HFFc6 (cell line): Measurements from ENCODE around the gene ZNF792. TPM values are rescaled to one million over a fixed set of nuclear protein-coding genes. Genes with fewer than 3 reads are reported as not detected.
"Not testable (repeated sequence)": the region's sequence is repeated elsewhere in the genome, so short reads cannot be mapped to it uniquely, and the experiment has no call there.

Experiments used
- DNase-seq: peaks from one replicate; pipeline ENCODE4 v3.0.0-alpha.2; 2018
- H3K27ac Mint-ChIP-seq: 2 replicates; pipeline ENCODE4 v1.8.0; 2020; ENCODE audit warnings: mild to moderate bottlenecking, mixed read lengths
- H3K27me3 Mint-ChIP-seq: 2 replicates; pipeline ENCODE4 v1.8.0; 2021; ENCODE audit warnings: mild to moderate bottlenecking, moderate library complexity, mixed read lengths; ENCODE audit not compliant: insufficient read depth
- H3K36me3 Mint-ChIP-seq: 2 replicates; pipeline ENCODE4 v1.8.0; 2021; ENCODE audit warnings: low read depth, mixed read lengths
- H3K4me1 Mint-ChIP-seq: 2 replicates; pipeline ENCODE4 v1.8.0; 2020; ENCODE audit warnings: low read depth, mixed read lengths
- H3K4me3 Mint-ChIP-seq: 2 replicates; pipeline ENCODE4 v1.8.0; 2020; ENCODE audit warnings: mild to moderate bottlenecking, moderate library complexity, mixed read lengths
- H3K9me3 Mint-ChIP-seq: 2 replicates; pipeline ENCODE4 v1.8.0; 2020; ENCODE audit warnings: mild to moderate bottlenecking, mixed read lengths
- CTCF ChIP-seq: fragments of 200-600 bp; sonication (generic); IDR thresholded peaks from 2 replicates; pipeline ENCODE4 v1.5.0; 2021; ENCODE audit warnings: antibody characterized with exemption, mild to moderate bottlenecking
- total RNA-seq, 6 experiments: library from RNA; stranded (reverse); fragmentation: NEBNext Ultra II Directional; extraction: Animal tissue kit (Norgen Biotek cat#: 25700); gene quantifications; 2 replicates in 1 of 6; 3 replicates in 5 of 6; pipeline ENCODE4 v1.2.3, GENCODE V29; 2021

Gene ZNF792
- total RNA-seq, 6 experiments from 2014 or later = 2.7 to 3.2 (median 3.0) TPM

- no peak overlapping the region for H3K4me3 Mint-ChIP-seq
- TF ChIP-seq CTCF = no peak
- H3K27ac Mint-ChIP-seq = no peak overlapping the region
- H3K36me3 Mint-ChIP-seq = no peaks in the 10 kb centered on the region
- DNase-seq = no peak
- peaks cover 8% of the 10 kb centered on the region for H3K4me1 Mint-ChIP-seq
- H3K9me3 Mint-ChIP-seq = no peaks in the 10 kb centered on the region
- H3K27me3 Mint-ChIP-seq = peaks cover 16% of the 10 kb centered on the region
Observed at GRCh38 chr19:34994643-34995541, 30.9 kb upstream of the ZNF792 start.

GRCh38 chr19:34994286-34994642 lies 30.2 kb upstream of the ZNF792 start:
- no peak for TF ChIP-seq CTCF
- H3K27me3 Mint-ChIP-seq = peaks cover 16% of the 10 kb centered on the region
- no peaks in the 10 kb centered on the region for H3K36me3 Mint-ChIP-seq
- no peak overlapping the region for H3K4me3 Mint-ChIP-seq
- H3K27ac Mint-ChIP-seq = no peak overlapping the region
- no peaks in the 10 kb centered on the region for H3K9me3 Mint-ChIP-seq
- no peak for DNase-seq
- H3K4me1 Mint-ChIP-seq = peaks cover 6% of the 10 kb centered on the region

GRCh38 chr19:34992582-34992981 lies 28.6 kb upstream of the ZNF792 start:
- H3K36me3 Mint-ChIP-seq, H3K9me3 Mint-ChIP-seq, H3K27ac Mint-ChIP-seq, H3K4me1 Mint-ChIP-seq, DNase-seq, H3K4me3 Mint-ChIP-seq: not testable (repeated sequence)
- H3K27me3 Mint-ChIP-seq = peaks cover 21% of the 10 kb centered on the region

GRCh38 chr19:34991542-34992333 lies 27.7 kb upstream of the ZNF792 start:
- DNase-seq = no peak
- H3K4me3 Mint-ChIP-seq = no peak overlapping the region

GRCh38 chr19:34990578-34991192 lies 26.7 kb upstream of the ZNF792 start:
- TF ChIP-seq CTCF = no peak
- Mint-ChIP-seq H3K4me1 (peaks cover 3% of the 10 kb centered on the region; the same call in 1 of the 2 replicates), H3K27ac (no peak overlapping the region), H3K9me3 (no peaks in the 10 kb centered on the region), H3K4me3 (no peak overlapping the region), H3K27me3 (peaks cover 21% of the 10 kb centered on the region), H3K36me3 (no peaks in the 10 kb centered on the region)
- no peak for DNase-seq

More at GRCh38 chr19:34991542-34992333, 27.7 kb upstream of the ZNF792 start:
- TF ChIP-seq CTCF = no peak
- Mint-ChIP-seq H3K4me1 (no peaks in the 10 kb centered on the region), H3K36me3 (no peaks in the 10 kb centered on the region), H3K9me3 (no peaks in the 10 kb centered on the region), H3K27ac (no peak overlapping the region), H3K27me3 (peaks cover 21% of the 10 kb centered on the region)
